Measurements from ENCODE around the gene PDE4B. TPM values are rescaled to one million over a fixed set of nuclear protein-coding genes. Genes with fewer than 3 reads are reported as not detected.

The PDE4B gene
- total and polyA plus RNA-seq, 9 of the 15 experiments (the other 6 are each of a cell fraction or from before 2014, with no cell fraction given): 0.09 TPM; not detected in 8

- no peak for TF ChIP-seq TOE1 (IDR thresholded peaks at IDR 0.05; ENCODE audit: borderline replicate concordance)
- TF ChIP-seq TOE1 (CRISPR knock-in tag; IDR thresholded peaks at IDR 0.05; ENCODE audit: borderline replicate concordance, low read depth): no peak
- TF ChIP-seq ZNF668 (CRISPR knock-in tag; IDR thresholded peaks at IDR 0.05): no peak
- TF ChIP-seq NFYB (IDR thresholded peaks at IDR 0.05; ENCODE audit: extremely low read depth, insufficient read length): no peak
- TF ChIP-seq CREB5 (CRISPR knock-in tag; IDR thresholded peaks at IDR 0.05): no peak
- no peak for TF ChIP-seq NCOA6 (IDR thresholded peaks at IDR 0.05)
- TF ChIP-seq FOXK1 (CRISPR knock-in tag; IDR thresholded peaks at IDR 0.05; ENCODE audit: borderline replicate concordance): no peak
- TF ChIP-seq SREBF2 (CRISPR knock-in tag; IDR thresholded peaks at IDR 0.05): no peak
- TF ChIP-seq U2AF1 (optimal IDR thresholded peaks at IDR 0.05; ENCODE audit: low read depth, low read length): no peak
- TF ChIP-seq DLX4 (CRISPR knock-in tag; IDR thresholded peaks at IDR 0.05): no peak
- no peak for TF ChIP-seq HNRNPLL (IDR thresholded peaks at IDR 0.05; ENCODE audit: low read depth, low read length, poor library complexity, severe bottlenecking)
Observed at GRCh38 chr1:66380452-66381212, 587.9 kb downstream of the PDE4B start (continued).
